IPS DF 19.7 (cell line): ENCODE data around the gene ECM2.

Experiments used
- DNase-seq: peaks from one replicate; pipeline ENCODE4 v3.0.0-alpha.2; 2013; ENCODE audit warnings: low read depth, low spot score

The ECM2 gene

GRCh38 chr9:92527832-92528521, 7.8 kb downstream of the ECM2 start:
- no peak for DNase-seq

GRCh38 chr9:92527291-92527828, 8.4 kb downstream of the ECM2 start:
- no peak for DNase-seq

- no peak for DNase-seq
Measured at GRCh38 chr9:92525306-92525705, 10.5 kb downstream of the ECM2 start.

GRCh38 chr9:92524881-92525280, 10.9 kb downstream of the ECM2 start:
- DNase-seq = no peak

GRCh38 chr9:92522983-92523970, 12.5 kb downstream of the ECM2 start:
- no peak for DNase-seq

GRCh38 chr9:92520837-92521236, 15.0 kb downstream of the ECM2 start:
- DNase-seq = no peak

- no peak for DNase-seq
Measured at GRCh38 chr9:92518199-92518598, 17.6 kb downstream of the ECM2 start.

- no peak for DNase-seq
Measured at GRCh38 chr9:92517046-92517445, 18.7 kb downstream of the ECM2 start.

GRCh38 chr9:92516521-92516920, 19.3 kb downstream of the ECM2 start:
- no peak for DNase-seq

- no peak for DNase-seq
Measured at GRCh38 chr9:92514635-92515034, 21.2 kb downstream of the ECM2 start.

- no peak for DNase-seq
Measured at GRCh38 chr9:92513349-92513748, 22.4 kb downstream of the ECM2 start.

GRCh38 chr9:92512622-92513021, 23.2 kb downstream of the ECM2 start:
- no peak for DNase-seq

- no peak for DNase-seq
Measured at GRCh38 chr9:92510747-92511146, 25.0 kb downstream of the ECM2 start.

- no peak for DNase-seq
Measured at GRCh38 chr9:92509050-92509449, 26.7 kb downstream of the ECM2 start.

GRCh38 chr9:92508018-92508820, 27.6 kb downstream of the ECM2 start:
- no peak for DNase-seq

GRCh38 chr9:92507496-92507895, 28.3 kb downstream of the ECM2 start:
- no peak for DNase-seq

GRCh38 chr9:92507005-92507404, 28.8 kb downstream of the ECM2 start:
- DNase-seq = no peak

GRCh38 chr9:92506184-92506857, 29.5 kb downstream of the ECM2 start:
- no peak for DNase-seq

- DNase-seq = no peak
Measured at GRCh38 chr9:92504881-92505280, 30.9 kb downstream of the ECM2 start.

- DNase-seq = no peak
Measured at GRCh38 chr9:92503156-92503555, 32.6 kb downstream of the ECM2 start.
